Mucosa of descending colon (tissue), 3 donors: Measurements from ENCODE around the gene MUC5B. TPM values are rescaled to one million over a fixed set of nuclear protein-coding genes. Genes with fewer than 3 reads are reported as not detected.

Experiments
- ATAC-seq: fragments of 200-7000 bp; cut with Tn5 transposase; one replicate; pipeline ENCODE4 v1.9.1; 2020; ENCODE audit warnings: mild to moderate bottlenecking, moderate library complexity
- DNase-seq, 3 donors: peaks; one replicate each; pipeline ENCODE4 v3.0.0-alpha.2; 2020
- H3K36me3 ChIP-seq: fragments of 200-600 bp; one replicate; pipeline ENCODE4 v1.8.0; 2021; ENCODE audit warnings: low read depth, mild to moderate bottlenecking
- H3K4me1 ChIP-seq: fragments of 200-600 bp; one replicate; pipeline ENCODE4 v1.8.0; 2021; ENCODE audit warnings: low read depth, mild to moderate bottlenecking
- H3K4me3 ChIP-seq: fragments of 200-600 bp; one replicate; pipeline ENCODE4 v1.8.0; 2021; ENCODE audit warnings: mild to moderate bottlenecking
- H3K9me3 ChIP-seq: fragments of 200-600 bp; one replicate; pipeline ENCODE4 v1.8.0; 2021; ENCODE audit warnings: mild to moderate bottlenecking
- CTCF ChIP-seq: fragments of 200-600 bp; IDR thresholded peaks from one replicate; pipeline ENCODE4 v1.8.0; 2022; ENCODE audit warnings: antibody characterized with exemption, mild to moderate bottlenecking
- intact Hi-C, 2 donors: fragments of 100-400 bp; cut with DNase I in 1 of 2; cut with micrococcal nuclease in 1 of 2; formaldehyde crosslinking; loops; one replicate each; pipeline versions ENCODE4 v1.11.0 to v1.11.1; 2022; cut with DNase I, micrococcal nuclease
- total RNA-seq, 3 donors: library from RNA; stranded (reverse); fragmentation: NEBNext Ultra II Directional in 2 of 3; extraction: Animal tissue kit (Norgen Biotek cat#: 25700) in 2 of 3; gene quantifications; one replicate each; pipeline versions ENCODE4 v1.2.1 to v1.2.4, GENCODE V29; 2021 to 2023
- donor health status: DM: no; HTN: no; CAD: no; lungs with moderate emphysema.
- donor health status: DM: no; HTN: no; CAD: no.
- donor health status: DM: no; HTN: yes; CAD: no.

Gene MUC5B
- total RNA-seq, 3 donors from 2014 or later: 133 to 431 (median 135) TPM

- peak; percentile 96 for TF ChIP-seq CTCF
- Histone ChIP-seq H3K4me1 (peaks cover 29% of the 10 kb centered on the region), H3K4me3 (no peak overlapping the region), H3K9me3 (no peaks in the 10 kb centered on the region), H3K36me3 (no peaks in the 10 kb centered on the region)
- intact Hi-C loops: loop anchor here in 1 of 2 donors (10.0 kb wide), 1 partner anchor 312 kb away; no protein-coding TSS in a partner anchor
- DNase-seq (peak; percentile 68 to 84 (median 81)), ATAC-seq (peak; percentile 85)
Measured at GRCh38 chr11:1202776-1203504, 19.9 kb upstream of the MUC5B start.

- Histone ChIP-seq H3K9me3 (no peaks in the 10 kb centered on the region), H3K4me3 (no peak overlapping the region), H3K36me3 (no peaks in the 10 kb centered on the region), H3K4me1 (peaks cover 29% of the 10 kb centered on the region)
- intact Hi-C loops: loop anchor here in 1 of 2 donors (10.0 kb wide), 1 partner anchor 311 kb away; no protein-coding TSS in a partner anchor
- ATAC-seq (peak; percentile 39), DNase-seq (peak in 2 of 3 donors; percentile 54 to 65)
- no peak for TF ChIP-seq CTCF
Measured at GRCh38 chr11:1203505-1204271, 19.2 kb upstream of the MUC5B start.

GRCh38 chr11:1204381-1205101, 18.3 kb upstream of the MUC5B start:
- H3K9me3 ChIP-seq: no peaks in the 10 kb centered on the region
- peaks cover 26% of the 10 kb centered on the region for H3K4me1 ChIP-seq
- DNase-seq: peak in 2 of 3 donors; percentile 30 to 50
- no peak overlapping the region for H3K4me3 ChIP-seq
- intact Hi-C loops: loop anchor here in 1 of 2 donors (10.0 kb wide), 1 partner anchor 310 kb away; no protein-coding TSS in a partner anchor
- no peaks in the 10 kb centered on the region for H3K36me3 ChIP-seq
- no peak for ATAC-seq
- no peak for TF ChIP-seq CTCF

- H3K36me3 ChIP-seq: no peaks in the 10 kb centered on the region
- no peak overlapping the region for H3K4me3 ChIP-seq
- intact Hi-C loops: loop anchor here in 1 of 2 donors (10.0 kb wide), 1 partner anchor 309 kb away; no protein-coding TSS in a partner anchor
- DNase-seq (peak in 2 of 3 donors; percentile 24 to 50), ATAC-seq (no peak)
- no peak for TF ChIP-seq CTCF
- no peaks in the 10 kb centered on the region for H3K9me3 ChIP-seq
- H3K4me1 ChIP-seq: peaks cover 18% of the 10 kb centered on the region
Measured at GRCh38 chr11:1205121-1205986, 17.5 kb upstream of the MUC5B start.

- TF ChIP-seq CTCF: no peak
- DNase-seq (peak in 2 of 3 donors; percentile 19 to 44), ATAC-seq (no peak)
- peaks cover 15% of the 10 kb centered on the region for H3K4me1 ChIP-seq
- peaks cover 1% of the 10 kb centered on the region for H3K9me3 ChIP-seq
- intact Hi-C loops: loop anchor here in 1 of 2 donors (10.0 kb wide), 1 partner anchor 309 kb away; no protein-coding TSS in a partner anchor
- H3K4me3 ChIP-seq: no peak overlapping the region
- no peaks in the 10 kb centered on the region for H3K36me3 ChIP-seq
Measured at GRCh38 chr11:1205987-1206331, 16.9 kb upstream of the MUC5B start.
